ENCODE measurements around the gene NOM1. TPM values are rescaled to one million over a fixed set of nuclear protein-coding genes. Genes with fewer than 3 reads are reported as not detected.

NOM1 gene
- total RNA-seq, 2 donors from 2014 or later, result 12.7 to 21.4 TPM

GRCh38 chr7:157021071-157021870 is 71.8 kb downstream of the NOM1 start:
- H3K27me3 ChIP-seq, result peaks cover 96% of the 10 kb centered on the region
- intact Hi-C loops (cut with DNase I), result no loop called here
- H3K9ac ChIP-seq (ENCODE audit: low read depth in 2 of 2, low read length in 2 of 2), result no peak overlapping the region
- H3K36me3 ChIP-seq, result no peaks in the 10 kb centered on the region
- H3K4me1 ChIP-seq, result peaks cover 23% of the 10 kb centered on the region
- H3K4me3 ChIP-seq, result peak overlapping the region; percentile 5
- peak; percentile 17 for DNase-seq
- no peaks in the 10 kb centered on the region for H3K9me3 ChIP-seq
- TF ChIP-seq, protein P1, sequence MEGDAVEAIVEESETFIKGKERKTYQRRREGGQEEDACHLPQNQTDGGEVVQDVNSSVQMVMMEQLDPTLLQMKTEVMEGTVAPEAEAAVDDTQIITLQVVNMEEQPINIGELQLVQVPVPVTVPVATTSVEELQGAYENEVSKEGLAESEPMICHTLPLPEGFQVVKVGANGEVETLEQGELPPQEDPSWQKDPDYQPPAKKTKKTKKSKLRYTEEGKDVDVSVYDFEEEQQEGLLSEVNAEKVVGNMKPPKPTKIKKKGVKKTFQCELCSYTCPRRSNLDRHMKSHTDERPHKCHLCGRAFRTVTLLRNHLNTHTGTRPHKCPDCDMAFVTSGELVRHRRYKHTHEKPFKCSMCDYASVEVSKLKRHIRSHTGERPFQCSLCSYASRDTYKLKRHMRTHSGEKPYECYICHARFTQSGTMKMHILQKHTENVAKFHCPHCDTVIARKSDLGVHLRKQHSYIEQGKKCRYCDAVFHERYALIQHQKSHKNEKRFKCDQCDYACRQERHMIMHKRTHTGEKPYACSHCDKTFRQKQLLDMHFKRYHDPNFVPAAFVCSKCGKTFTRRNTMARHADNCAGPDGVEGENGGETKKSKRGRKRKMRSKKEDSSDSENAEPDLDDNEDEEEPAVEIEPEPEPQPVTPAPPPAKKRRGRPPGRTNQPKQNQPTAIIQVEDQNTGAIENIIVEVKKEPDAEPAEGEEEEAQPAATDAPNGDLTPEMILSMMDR (IDR thresholded peaks at IDR 0.05), result no peak
- H3K27ac ChIP-seq, result no peak overlapping the region

- H3K4me1 ChIP-seq, result peaks cover 23% of the 10 kb centered on the region
- TF ChIP-seq, protein P1 (IDR thresholded peaks at IDR 0.05), result no peak
- DNase-seq, result no peak
- H3K36me3 ChIP-seq, result no peaks in the 10 kb centered on the region
- H3K27me3 ChIP-seq, result peaks cover 92% of the 10 kb centered on the region
- no peaks in the 10 kb centered on the region for H3K9me3 ChIP-seq
- no peak overlapping the region for H3K9ac ChIP-seq (ENCODE audit: low read depth in 2 of 2, low read length in 2 of 2)
- intact Hi-C loops (cut with DNase I), result no loop called here
- H3K27ac ChIP-seq, result no peak overlapping the region
- no peak overlapping the region for H3K4me3 ChIP-seq
These were observed 72.6 kb downstream of the NOM1 start for GRCh38 chr7:157021871-157022680.

Other genes starting within 250 kb of the NOM1 start
- gene LMBR1, start 56.5 kb upstream of the NOM1 start, total RNA-seq, result 10 to 100 TPM; 41.4 to 42.0 TPM
- gene MNX1, start 61.0 kb downstream of the NOM1 start, total RNA-seq, result 10 to 100 TPM; 14.5 to 27.4 TPM
- gene UBE3C, start 189.2 kb downstream of the NOM1 start, total RNA-seq, result 10 to 100 TPM; 50.9 to 60.7 TPM

Data from colonic mucosa (tissue), 4 donors.